WI38 (cell line): ENCODE results near the gene TSPAN9.
A peak's percentile ranks its signal among the peaks of the same experiment; 100 is the strongest.

Experiments
- H3K4me3 ChIP-seq: 2 replicates; pipeline ENCODE4 v1.5.1; 2011; ENCODE audit warnings: low read depth, mild to moderate bottlenecking, control low read depth, low read length
- TF ChIP-seq, protein P1 (sequence below): IDR thresholded peaks from 2 replicates; pipeline ENCODE4 v1.5.1; 2012; ENCODE audit warnings: low read depth, mild to moderate bottlenecking, control low read depth, low read length

TSPAN9 gene

DNA sequence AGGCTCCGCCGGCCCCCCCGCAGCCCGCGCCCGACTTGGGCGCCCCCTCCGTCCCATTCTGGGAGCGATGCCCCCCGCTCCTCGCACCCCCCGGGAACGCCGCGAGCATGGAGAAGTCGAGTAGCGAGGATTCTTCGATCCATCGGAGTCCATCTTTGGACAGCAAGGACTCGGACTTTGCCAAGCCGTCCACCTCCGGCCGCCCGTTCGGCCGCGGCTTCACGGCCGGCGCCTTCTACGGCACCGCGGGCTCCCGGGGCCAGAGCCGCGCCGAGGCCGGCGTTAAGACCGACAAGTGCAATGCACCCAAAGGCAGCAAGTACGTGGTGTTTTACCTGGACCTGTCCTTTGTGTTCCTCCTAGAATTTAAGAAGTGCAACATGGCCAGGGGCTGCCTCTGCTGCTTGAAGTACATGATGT, 123.6 kb downstream of the TSPAN9 start:
- TF ChIP-seq, protein P1, sequence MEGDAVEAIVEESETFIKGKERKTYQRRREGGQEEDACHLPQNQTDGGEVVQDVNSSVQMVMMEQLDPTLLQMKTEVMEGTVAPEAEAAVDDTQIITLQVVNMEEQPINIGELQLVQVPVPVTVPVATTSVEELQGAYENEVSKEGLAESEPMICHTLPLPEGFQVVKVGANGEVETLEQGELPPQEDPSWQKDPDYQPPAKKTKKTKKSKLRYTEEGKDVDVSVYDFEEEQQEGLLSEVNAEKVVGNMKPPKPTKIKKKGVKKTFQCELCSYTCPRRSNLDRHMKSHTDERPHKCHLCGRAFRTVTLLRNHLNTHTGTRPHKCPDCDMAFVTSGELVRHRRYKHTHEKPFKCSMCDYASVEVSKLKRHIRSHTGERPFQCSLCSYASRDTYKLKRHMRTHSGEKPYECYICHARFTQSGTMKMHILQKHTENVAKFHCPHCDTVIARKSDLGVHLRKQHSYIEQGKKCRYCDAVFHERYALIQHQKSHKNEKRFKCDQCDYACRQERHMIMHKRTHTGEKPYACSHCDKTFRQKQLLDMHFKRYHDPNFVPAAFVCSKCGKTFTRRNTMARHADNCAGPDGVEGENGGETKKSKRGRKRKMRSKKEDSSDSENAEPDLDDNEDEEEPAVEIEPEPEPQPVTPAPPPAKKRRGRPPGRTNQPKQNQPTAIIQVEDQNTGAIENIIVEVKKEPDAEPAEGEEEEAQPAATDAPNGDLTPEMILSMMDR: no peak
- H3K4me3 ChIP-seq: peak overlapping the region; percentile 60

DNA sequence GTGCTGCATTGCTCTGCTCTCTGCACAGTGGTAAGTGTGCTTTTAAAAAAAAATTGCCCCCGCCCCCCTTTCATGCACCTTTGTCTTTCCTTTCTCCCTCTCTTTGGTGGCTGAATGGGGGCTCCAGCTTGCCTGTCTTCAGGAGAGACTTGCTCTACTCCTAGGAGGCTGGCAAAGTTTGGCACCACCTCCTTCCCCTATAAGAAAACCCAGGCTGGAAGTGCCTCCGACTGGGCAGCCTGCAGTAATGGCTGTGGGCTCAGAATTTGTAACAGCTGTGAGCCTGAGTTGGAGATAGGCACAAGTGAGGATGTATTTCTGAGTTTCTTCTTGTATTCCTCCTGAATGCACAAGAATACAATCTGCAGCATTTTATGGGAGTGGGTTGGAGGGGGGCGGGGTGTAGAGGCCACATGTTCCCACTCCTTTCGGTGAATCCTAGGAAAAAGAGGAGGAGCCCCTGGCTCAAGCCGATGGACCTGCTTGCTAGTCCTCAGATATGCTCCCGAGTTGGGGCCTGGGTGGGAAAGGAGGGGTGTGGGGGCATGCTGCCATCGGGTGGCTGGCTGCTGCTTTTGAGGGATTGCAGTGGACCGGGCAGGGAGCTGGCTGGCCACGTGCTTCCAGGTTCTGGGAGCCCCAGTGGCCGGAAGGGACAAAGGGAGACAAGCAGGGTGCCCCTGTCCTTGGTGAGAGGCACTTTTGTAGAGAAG, 124.3 kb downstream of the TSPAN9 start:
- H3K4me3 ChIP-seq: peak overlapping the region; percentile 60

DNA sequence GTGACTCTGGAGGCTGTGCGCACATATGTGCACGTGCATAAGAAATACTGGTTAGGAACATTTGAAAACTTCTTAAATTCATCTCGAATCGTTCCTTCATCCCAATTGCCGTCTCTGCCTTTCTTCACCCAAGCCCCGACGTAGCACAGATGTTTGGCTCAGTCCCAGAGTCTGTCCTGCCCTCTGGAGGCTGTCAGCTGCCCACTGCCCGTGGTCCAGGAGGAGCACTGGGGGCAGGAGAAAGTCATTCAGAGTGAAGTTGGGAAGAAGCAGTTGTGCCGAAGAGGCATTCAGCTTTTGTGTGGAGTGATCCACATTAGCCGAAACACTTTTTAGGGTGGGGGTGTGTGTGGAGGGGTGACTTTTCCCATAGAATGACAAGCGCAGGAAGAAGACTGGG, 124.9 kb downstream of the TSPAN9 start:
- no peak overlapping the region for H3K4me3 ChIP-seq
- TF ChIP-seq, protein P1: no peak

More for the DNA sequence above, 124.3 kb downstream of the TSPAN9 start:
- TF ChIP-seq, protein P1: no peak

GRCh38 chr12:3202734-3203446, 125.7 kb downstream of the TSPAN9 start:
- H3K4me3 ChIP-seq: no peak overlapping the region
- TF ChIP-seq, protein P1: peak; percentile 90

DNA sequence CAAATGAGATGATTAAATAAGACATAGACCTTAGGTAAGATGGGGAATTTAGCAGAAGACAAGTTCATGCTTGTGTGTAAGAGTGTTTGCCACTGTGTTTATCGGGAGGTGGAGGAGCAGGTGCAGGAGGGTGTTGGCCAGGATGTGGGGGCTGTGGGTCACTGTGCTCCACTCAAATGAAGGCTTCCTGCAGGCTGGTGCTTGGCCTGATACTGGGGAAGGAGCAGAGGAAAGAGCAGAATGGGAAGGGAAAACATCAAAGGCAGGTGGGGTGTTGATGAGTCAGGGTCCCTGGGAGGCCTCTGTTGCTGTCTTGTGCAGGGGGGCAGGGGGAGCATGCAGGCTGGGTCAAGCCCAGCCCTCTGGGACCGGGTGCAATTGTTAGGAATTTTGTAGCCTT, 126.5 kb downstream of the TSPAN9 start:
- H3K4me3 ChIP-seq: no peak overlapping the region
- TF ChIP-seq, protein P1: no peak

GRCh38 chr12:3204143-3204542, 127.0 kb downstream of the TSPAN9 start:
- TF ChIP-seq, protein P1: no peak
- no peak overlapping the region for H3K4me3 ChIP-seq
